Activated CD4-positive, CD25-positive, alpha-beta regulatory T cell treated with anti-CD3 and anti-CD28 coated beads, Interleukin-2, amount 50 U/mL, for 16 hours (primary cell): ENCODE results near the gene ACTN1.

ENCODE experiments used
- DNase-seq: peaks from one replicate; pipeline ENCODE4 v3.0.0-alpha.2; 2020; ENCODE audit warnings: low read depth, low spot score

Gene ACTN1

DNA sequence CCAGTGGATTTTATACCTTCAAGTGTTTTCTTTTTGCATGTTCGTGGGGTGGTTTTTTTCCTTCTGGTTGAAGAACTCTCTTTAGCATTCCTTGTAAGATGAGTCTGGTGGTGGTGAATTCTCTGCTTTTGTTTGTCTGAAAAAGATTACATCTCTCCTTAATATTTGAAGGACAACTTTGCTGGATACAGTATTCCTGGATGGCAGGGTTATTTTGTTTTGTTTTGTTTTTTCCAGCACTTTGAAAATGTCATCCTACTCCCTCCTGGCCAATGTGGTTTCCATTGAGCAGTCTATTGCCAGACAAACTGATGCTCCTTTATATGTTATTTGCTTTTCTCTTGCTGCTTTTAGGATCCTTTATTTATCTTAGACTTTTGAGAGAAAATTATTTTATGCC is 143.0 kb downstream of the ACTN1 start:
- DNase-seq, result no peak

DNA sequence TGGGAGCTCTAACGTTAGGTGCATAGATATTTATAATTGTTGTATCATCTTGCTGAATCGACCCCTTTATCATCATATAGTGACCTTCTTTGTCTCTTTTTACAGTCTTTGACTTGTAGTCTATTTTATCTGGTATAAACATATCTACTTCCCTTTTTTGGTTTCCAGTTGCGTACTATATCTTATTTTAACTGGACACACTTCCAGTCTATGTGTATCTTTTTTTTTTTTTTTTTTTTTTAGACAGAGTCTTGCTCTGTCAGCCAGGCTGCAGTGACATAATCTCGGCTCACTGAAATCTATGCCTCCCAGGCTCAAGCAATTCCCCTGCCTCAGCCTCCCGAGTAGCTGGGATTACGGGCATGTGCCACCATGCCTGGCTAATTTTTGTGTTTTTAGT is 144.3 kb downstream of the ACTN1 start:
- DNase-seq, result no peak

DNA sequence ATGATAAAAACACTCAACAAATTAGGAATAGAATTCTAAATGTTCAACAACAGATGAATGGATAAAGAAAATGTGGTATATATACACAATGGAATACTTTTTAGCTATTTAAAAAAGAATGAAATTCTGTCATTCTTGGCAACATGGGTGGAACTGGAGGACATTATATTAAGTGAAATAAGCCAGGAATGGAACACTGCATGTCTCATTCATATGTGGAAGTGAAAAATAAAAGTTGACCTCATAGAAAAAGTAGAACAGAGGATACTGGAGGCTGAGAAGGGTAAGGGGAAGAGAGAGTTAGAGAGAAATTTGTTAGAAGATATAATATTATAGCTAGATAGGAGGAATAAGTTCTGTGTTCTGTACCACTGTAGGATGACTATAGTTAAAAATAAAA is 150.4 kb downstream of the ACTN1 start:
- DNase-seq, result no peak

DNA sequence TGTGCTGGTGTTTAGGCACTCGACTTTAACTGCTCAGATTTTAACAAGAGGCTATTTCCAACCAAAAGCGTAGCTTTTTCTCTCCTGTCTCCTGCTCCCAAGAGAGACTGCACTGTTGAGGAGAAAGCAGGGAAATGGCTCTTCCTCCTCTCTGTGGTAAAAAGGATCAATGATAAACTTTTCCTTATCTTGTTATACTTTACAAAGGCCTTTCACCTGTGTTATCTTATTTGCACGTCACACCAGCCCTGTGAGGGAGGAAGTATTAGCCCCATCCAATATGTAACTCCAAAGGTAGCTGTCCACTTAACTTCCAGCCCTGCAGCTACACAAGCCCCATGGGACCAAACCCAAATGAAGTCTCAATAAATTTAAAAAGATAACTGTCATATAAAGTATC is 153.4 kb downstream of the ACTN1 start:
- DNase-seq, result no peak

DNA sequence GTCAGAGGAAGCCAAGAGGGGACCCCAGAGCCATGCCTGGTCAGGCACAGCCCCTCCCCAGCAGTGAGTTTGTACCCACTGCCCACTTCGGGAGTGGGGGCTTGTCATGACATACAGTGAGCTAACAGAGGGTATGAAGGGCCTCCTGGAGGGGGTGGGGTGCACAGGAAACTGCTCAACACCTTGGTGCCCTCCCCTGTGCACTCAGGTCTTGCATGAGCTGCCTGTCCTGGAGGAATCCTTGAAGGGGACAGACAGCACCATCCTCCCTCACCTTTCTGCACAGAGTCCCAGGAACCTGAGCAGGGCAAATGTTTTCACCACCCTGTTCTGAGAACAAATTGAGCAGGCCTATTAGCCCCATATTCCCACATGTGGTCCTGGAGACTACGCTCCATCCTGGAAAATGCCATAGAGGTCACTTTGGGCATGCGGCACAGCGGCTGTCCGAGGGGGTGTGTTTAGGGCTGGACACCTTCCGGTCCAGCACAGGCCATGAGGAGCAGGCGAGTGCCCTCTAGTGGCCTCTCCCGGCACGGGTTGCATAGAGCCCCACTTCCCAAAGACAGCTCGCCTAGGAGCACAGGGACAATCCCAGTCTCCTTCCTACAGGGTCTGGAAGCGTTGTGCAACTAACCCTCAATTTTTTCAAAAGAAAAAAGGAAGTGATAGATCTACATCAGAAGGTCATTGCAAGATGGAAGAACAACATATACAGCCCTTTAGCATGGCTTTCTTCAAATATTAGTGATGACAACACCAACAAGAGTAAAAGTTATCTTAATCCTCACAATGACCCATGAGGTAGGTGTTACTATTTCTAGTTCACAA is 154.4 kb downstream of the ACTN1 start:
- DNase-seq, result no peak

DNA sequence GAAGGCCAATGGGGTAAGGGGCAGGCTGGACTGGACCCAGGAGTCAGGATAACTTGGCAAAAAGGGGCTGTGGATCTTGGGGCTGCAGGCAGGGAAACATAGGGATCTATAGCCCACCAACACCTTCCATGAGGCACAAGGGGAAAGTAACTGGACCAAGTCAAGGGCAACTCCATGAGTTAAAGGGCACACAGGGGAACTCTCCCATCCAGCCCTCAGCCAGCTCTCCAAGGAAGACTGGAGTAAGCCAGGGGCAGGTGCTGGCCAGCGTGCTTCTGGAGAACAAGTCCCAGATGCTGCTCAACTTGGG is 154.9 kb downstream of the ACTN1 start:
- DNase-seq, result no peak
